Endothelial cell of umbilical vein (primary cell): ENCODE measurements around the gene EIF5AL1. TPM values are rescaled to one million over a fixed set of nuclear protein-coding genes. Genes with fewer than 3 reads are reported as not detected.
"Not testable (repeated sequence)": the region's sequence is repeated elsewhere in the genome, so short reads cannot be mapped to it uniquely, and the experiment has no call there.

Experiments used
- BruUV-seq: library from RNA; stranded (reverse); fragments of 400-500 nt; replicated peaks from 2 replicates; lab custom pipeline; 2021; lab: Mats Ljungman, UMichigan
- CTCF ChIA-PET: fragments of 300-600, 350-600 bp; sonication (Branson Sonifier 250); formaldehyde crosslinking; loops from one replicate; lab custom pipeline; 2021; ENCODE audit warnings: antibody characterized with exemption, inconsistent platforms; lab: Charles Lee
- POLR2A ChIA-PET: fragments of 300-600, 350-600 bp; sonication (Branson Sonifier 250); formaldehyde crosslinking; loops from one replicate; lab custom pipeline; 2021; ENCODE audit warnings: antibody characterized with exemption, inconsistent platforms; lab: Charles Lee
- DNase-seq: peaks from one replicate; pipeline ENCODE4 v3.0.0-alpha.2; 2011; ENCODE audit warnings: low read depth, low spot score
- FAIRE-seq: peaks from 2 replicates; lab custom pipeline; 2011; peaks lifted over from hg19 to GRCh38; lab: Jason Lieb, UNC
- H2AFZ ChIP-seq: 2 replicates; pipeline ENCODE4 v1.6.0; 2012; ENCODE audit warnings: low read depth, low read length, control low read depth, inconsistent platforms
- H3K27ac ChIP-seq: 2 replicates; pipeline ENCODE4 v1.5.1; 2011; ENCODE audit warnings: low read depth, mild to moderate bottlenecking, control low read depth, low read length, moderate library complexity; ENCODE audit not compliant: insufficient read depth
- H3K27me3 ChIP-seq, 2 experiments: 2 replicates each; pipeline versions ENCODE4 v1.6.0 to v1.6.1; 2011; ENCODE audit warnings: low read length in 2 of 2, mixed read lengths in 1 of 2; ENCODE audit not compliant: control insufficient read depth in 2 of 2, insufficient read depth in 2 of 2
- H3K36me3 ChIP-seq, 2 experiments: 2 replicates in 1 of 2; 3 replicates in 1 of 2; pipeline ENCODE4 v1.5.1; 2011; ENCODE audit warnings: low read length in 2 of 2, mild to moderate bottlenecking in 1 of 2, moderate library complexity in 1 of 2; ENCODE audit not compliant: control insufficient read depth in 2 of 2, insufficient read depth in 2 of 2; ENCODE audit errors: extremely low read depth in 1 of 2
- H3K4me1 ChIP-seq: 3 replicates; pipeline ENCODE4 v1.5.1; 2011; ENCODE audit warnings: mild to moderate bottlenecking, low read length; ENCODE audit not compliant: control insufficient read depth, insufficient read depth; ENCODE audit errors: extremely low read depth
- H3K4me2 ChIP-seq: 2 replicates; pipeline ENCODE4 v1.6.1; 2011; ENCODE audit warnings: low read length, control low read depth, mixed read lengths; ENCODE audit not compliant: insufficient read depth
- H3K4me3 ChIP-seq, 3 experiments: fragments of 200-600 bp in 1 of 3; sonication (generic), shearing (Covaris generic) in 1 of 3; replicated peaks in 1 of 3; 2 replicates each; pipeline ENCODE4 v1.5.1; 2011 to 2016; ENCODE audit warnings: control low read depth in 3 of 3, low read length in 3 of 3, mild to moderate bottlenecking in 2 of 3, inconsistent platforms in 1 of 3, low read depth in 1 of 3, moderate library complexity in 1 of 3; ENCODE audit not compliant: insufficient read depth in 1 of 3
- H3K79me2 ChIP-seq: 2 replicates; pipeline ENCODE4 v1.6.0; 2012; ENCODE audit warnings: low read length, inconsistent platforms; ENCODE audit not compliant: control insufficient read depth, insufficient read depth
- H3K9ac ChIP-seq: replicated peaks from 2 replicates; pipeline ENCODE3; 2011; ENCODE audit warnings: low read length, control low read depth; ENCODE audit not compliant: insufficient read depth; ENCODE audit errors: extremely low read depth
- H3K9me1 ChIP-seq: replicated peaks from 3 replicates; pipeline ENCODE4 v1.6.0; 2011; ENCODE audit warnings: mild to moderate bottlenecking, low read length; ENCODE audit not compliant: control insufficient read depth, insufficient read depth; ENCODE audit errors: extremely low read depth
- H3K9me3 ChIP-seq: replicated peaks from 2 replicates; pipeline ENCODE4 v1.5.1; 2012; ENCODE audit warnings: low read length, inconsistent platforms; ENCODE audit not compliant: control insufficient read depth, insufficient read depth
- H4K20me1 ChIP-seq: replicated peaks from 2 replicates; pipeline ENCODE3; 2011; ENCODE audit warnings: mild to moderate bottlenecking, low read length; ENCODE audit not compliant: control insufficient read depth, insufficient read depth; ENCODE audit errors: extremely low read depth
- CTCF ChIP-seq, 2 donors: IDR thresholded peaks; 1 replicate in 1 of 2; 2 replicates in 1 of 2; pipeline ENCODE4 v1.5.1; 2011; ENCODE audit warnings: low read length in 2 of 2, mild to moderate bottlenecking in 2 of 2, moderate library complexity in 2 of 2, control low read depth in 1 of 2, inconsistent platforms in 1 of 2, low read depth in 1 of 2; ENCODE audit not compliant: insufficient read depth in 1 of 2; ENCODE audit errors: extremely low read depth in 1 of 2
- EZH2 ChIP-seq: IDR thresholded peaks from 2 replicates; pipeline ENCODE4 v1.6.1; 2012; ENCODE audit warnings: borderline replicate concordance, low read depth, mild to moderate bottlenecking, moderate library complexity, low read length, inconsistent platforms; ENCODE audit not compliant: severe bottlenecking
- FOS ChIP-seq: IDR thresholded peaks from 2 replicates; pipeline ENCODE4 v1.6.1; 2011; ENCODE audit warnings: mild to moderate bottlenecking, low read length, moderate library complexity, borderline replicate concordance; ENCODE audit not compliant: insufficient read depth
- GATA2 ChIP-seq: IDR thresholded peaks from 2 replicates; pipeline ENCODE4 v1.7.0; 2011; ENCODE audit warnings: low read depth, mild to moderate bottlenecking, moderate library complexity, mixed read lengths, low read length; ENCODE audit not compliant: insufficient read length, insufficient read depth
- JUN ChIP-seq: IDR thresholded peaks from 2 replicates; pipeline ENCODE4 v1.6.1; 2011; ENCODE audit warnings: borderline replicate concordance, low read depth; ENCODE audit not compliant: insufficient read length, insufficient read depth
- MYC ChIP-seq: IDR thresholded peaks from one replicate; pipeline ENCODE4 v1.6.1; 2011; ENCODE audit warnings: mild to moderate bottlenecking, low read depth, low read length
- POLR2A ChIP-seq: IDR thresholded peaks from 2 replicates; pipeline ENCODE4 v1.6.1; 2012; ENCODE audit warnings: low read depth, mild to moderate bottlenecking, control low read depth, low read length
- POLR2AphosphoS5 ChIP-seq: IDR thresholded peaks from 2 replicates; pipeline ENCODE4 v1.6.1; 2012; ENCODE audit warnings: low read depth, mild to moderate bottlenecking, control low read depth, low read length, moderate library complexity; ENCODE audit not compliant: insufficient read depth
- dilution Hi-C: fragments of 300-500 bp; cut with MboI; formaldehyde crosslinking; loops from one replicate; pipeline ENCODE4 v1.15.0; 2019; ENCODE audit warnings: low sequenced_read_pairs; ENCODE audit not compliant: extremely low pct_ligation_motif_present
- intact Hi-C: fragments of 100-400 bp; cut with micrococcal nuclease; formaldehyde crosslinking; loops from one replicate; pipeline ENCODE4 v1.10.0; 2022
- polyA plus RNA-seq, 4 experiments: library from polyadenylated mRNA; depleted of rRNA in 3 of 4; stranded (reverse) in 3 of 4; unstranded in 1 of 4; fragments of >200 nt; gene quantifications; 2 replicates each; pipeline versions ENCODE4 v1.2.1 to v1.2.3, GENCODE V29; 2011 to 2012; ENCODE audit warnings: missing spikeins in 1 of 4
- total RNA-seq: library from RNA; stranded (reverse); gene quantifications from 2 replicates; pipeline ENCODE4 v1.2.3, GENCODE V29; 2021
- TF ChIP-seq, protein P1 (sequence below): IDR thresholded peaks from 2 replicates; pipeline ENCODE4 v1.6.1; 2011; ENCODE audit not compliant: insufficient read depth, insufficient read length

EIF5AL1 gene
- total and polyA plus RNA-seq, 2 donors (not counting 3 experiments of a cell fraction or from before 2014, with no cell fraction given) = 0.29 to 1.0 TPM

- H3K9me3 ChIP-seq, H2AFZ ChIP-seq, H3K27me3 ChIP-seq, DNase-seq, dilution Hi-C loops, H3K9me1 ChIP-seq, H3K4me1 ChIP-seq, FAIRE-seq, H3K4me2 ChIP-seq, POLR2A ChIA-PET, H4K20me1 ChIP-seq, intact Hi-C loops, H3K9ac ChIP-seq, H3K4me3 ChIP-seq, H3K27ac ChIP-seq, H3K79me2 ChIP-seq, BruUV-seq, H3K36me3 ChIP-seq: not testable (repeated sequence)
- CTCF ChIA-PET = interaction anchor here (1.9 kb wide), 1 partner anchor 131 kb away, joined by 10 read pairs; no protein-coding TSS in a partner anchor
Observed at GRCh38 chr10:79505328-79505727, 7.0 kb upstream of the EIF5AL1 start.

- no TSS peak for BruUV-seq
- H2AFZ ChIP-seq = no peak overlapping the region
- CTCF ChIA-PET = interaction anchor here (0.8 to 1.9 kb wide), 3 partner anchors 8 to 131 kb away, joined by 3 to 10 read pairs (median 3); no protein-coding TSS in a partner anchor
- no peaks in the 10 kb centered on the region for H3K9me1 ChIP-seq
- peaks cover 0 to 3% of the 10 kb centered on the region in 2 experiments for H3K27me3 ChIP-seq
- H3K9me3 ChIP-seq = no peaks in the 10 kb centered on the region
- no peak for FAIRE-seq
- no peaks in the 10 kb centered on the region for H4K20me1 ChIP-seq
- no peak overlapping the region for H3K4me3 ChIP-seq
- no peak overlapping the region for H3K27ac ChIP-seq
- no peaks in the 10 kb centered on the region for H3K4me1 ChIP-seq
- H3K9ac ChIP-seq = no peak overlapping the region
- no peak for DNase-seq
- no peaks in the 10 kb centered on the region for H3K36me3 ChIP-seq
- no peak for TF ChIP-seq POLR2AphosphoS5
- no peak for TF ChIP-seq JUN
- TF ChIP-seq MYC = no peak
- TF ChIP-seq FOS = no peak
- no peak for TF ChIP-seq CTCF (IDR thresholded peaks at IDR 0.05; ENCODE audit: extremely low read depth in 1 of 2, insufficient read depth in 1 of 2, low read depth in 1 of 2, low read length in 2 of 2)
- TF ChIP-seq POLR2A = no peak
- TF ChIP-seq EZH2 = no peak
- TF ChIP-seq, protein P1, sequence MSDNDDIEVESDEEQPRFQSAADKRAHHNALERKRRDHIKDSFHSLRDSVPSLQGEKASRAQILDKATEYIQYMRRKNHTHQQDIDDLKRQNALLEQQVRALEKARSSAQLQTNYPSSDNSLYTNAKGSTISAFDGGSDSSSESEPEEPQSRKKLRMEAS = no peak
- TF ChIP-seq GATA2 = no peak
- intact Hi-C loops (no loop called here), dilution Hi-C loops (no loop called here)
- H3K79me2 ChIP-seq = no peaks in the 10 kb centered on the region
- H3K4me2 ChIP-seq = no peak overlapping the region
- POLR2A ChIA-PET = no interaction called here
Observed at GRCh38 chr10:79505829-79506228, 6.5 kb upstream of the EIF5AL1 start.
